ENCODE results near the gene PTBP1.

The PTBP1 gene

DNA sequence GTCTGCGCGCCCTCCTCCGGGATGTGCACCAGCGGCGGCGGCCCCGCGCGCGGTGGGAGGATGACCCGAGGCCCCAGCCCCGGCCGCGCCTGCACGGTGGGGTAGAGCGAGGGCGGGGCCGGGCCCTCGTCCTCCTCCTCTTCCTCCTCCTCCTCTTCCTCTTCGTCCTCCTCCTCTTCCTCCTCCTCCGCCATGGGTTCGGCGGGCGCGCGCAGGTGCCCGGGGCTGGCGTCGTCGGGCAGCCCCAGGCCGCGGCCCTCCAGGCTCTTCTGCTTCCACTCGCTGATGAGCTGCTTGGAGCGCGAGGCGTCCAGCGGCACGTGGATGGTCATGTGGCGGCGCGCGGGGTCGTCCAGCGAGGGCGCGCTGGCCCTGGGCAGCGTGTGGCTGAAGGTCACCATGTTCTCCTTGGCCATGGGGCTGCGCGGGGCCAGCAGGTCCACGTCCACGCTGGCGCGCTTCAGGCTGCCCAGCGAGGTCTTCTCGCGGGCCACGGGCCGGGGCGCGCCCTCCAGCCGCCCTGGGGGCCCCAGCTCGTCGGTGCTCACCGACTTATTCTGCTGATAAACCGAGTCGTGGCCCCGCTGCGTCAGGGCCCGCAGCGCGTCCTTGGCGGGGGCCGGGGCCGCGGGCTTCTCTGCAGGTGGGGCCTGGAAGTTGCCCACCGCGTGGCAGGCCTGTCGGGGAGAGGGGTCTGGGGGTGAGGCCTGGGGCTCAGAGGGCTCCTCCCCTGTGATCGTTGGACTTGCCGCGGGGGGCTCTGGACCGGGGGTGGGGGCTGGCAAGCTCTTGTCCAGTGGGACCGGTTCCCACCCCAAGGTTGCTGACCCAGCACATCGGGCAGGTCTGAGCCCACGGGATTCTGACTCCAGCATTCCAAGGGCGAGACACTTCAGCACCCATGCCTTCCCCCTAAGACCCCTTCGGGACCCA, 16.2 kb downstream of the PTBP1 start:
- Histone ChIP-seq H3K4me2 (ENCODE audit: insufficient read depth, low read length, poor library complexity, severe bottlenecking) (no peak overlapping the region), H3K9ac (ENCODE audit: low read depth, low read length, poor library complexity) (no peak overlapping the region), H3K14ac (ENCODE audit: low read length) (no peak overlapping the region), H3K36me3 (replicated peaks in 1 of 2; ENCODE audit: control insufficient read depth in 2 of 2, insufficient read depth in 2 of 2, low read length in 2 of 2) (peaks cover 53 to 72% of the 10 kb centered on the region in 2 donors), H2BK15ac (ENCODE audit: low read length) (no peak overlapping the region), H4K8ac (ENCODE audit: low read depth, low read length) (no peak overlapping the region), H2AK5ac (ENCODE audit: low read depth, low read length) (no peak overlapping the region), H2BK12ac (ENCODE audit: low read length) (peak overlapping the region; percentile 58), H3K27ac (replicated peaks; ENCODE audit: low read length) (no peak overlapping the region), H3K23ac (ENCODE audit: low read depth, low read length, poor library complexity) (peak overlapping the region; percentile 73), H3K27me3 (ENCODE audit: control insufficient read depth in 3 of 3, insufficient read depth in 3 of 3, low read depth in 1 of 3, low read length in 3 of 3) (no peaks in the 10 kb centered on the region), H3K79me1 (ENCODE audit: low read depth, low read length) (peaks cover 30% of the 10 kb centered on the region), H3K18ac (ENCODE audit: low read length) (peak overlapping the region; percentile 17), H3K4me3 (ENCODE audit: low read length in 2 of 2) (no peak overlapping the region), H3K4ac (ENCODE audit: low read length) (no peak overlapping the region), H3K9me3 (replicated peaks in 1 of 2; ENCODE audit: control insufficient read depth in 2 of 2, insufficient read depth in 1 of 2, low read depth in 1 of 2, low read length in 2 of 2) (peaks cover 0 to 3% of the 10 kb centered on the region in 2 donors), H4K91ac (ENCODE audit: low read depth, low read length, poor library complexity) (no peak overlapping the region), H2AFZ (ENCODE audit: low read length) (no peak overlapping the region), H3K4me1 (ENCODE audit: control insufficient read depth in 2 of 2, insufficient read depth in 1 of 2, low read depth in 1 of 2, low read length in 2 of 2) (no peaks in the 10 kb centered on the region), H2BK120ac (ENCODE audit: low read depth, low read length) (no peak overlapping the region), H2BK5ac (ENCODE audit: low read length) (no peak overlapping the region)
- no CpG with 5 or more reads among the region's 87 CpGs for WGBS, 2 donors (ENCODE audit: extremely low coverage in 2 of 2, insufficient read length in 2 of 2, insufficient replicate concordance in 1 of 2)
- no peak for DNase-seq (ENCODE audit: low spot score)

DNA sequence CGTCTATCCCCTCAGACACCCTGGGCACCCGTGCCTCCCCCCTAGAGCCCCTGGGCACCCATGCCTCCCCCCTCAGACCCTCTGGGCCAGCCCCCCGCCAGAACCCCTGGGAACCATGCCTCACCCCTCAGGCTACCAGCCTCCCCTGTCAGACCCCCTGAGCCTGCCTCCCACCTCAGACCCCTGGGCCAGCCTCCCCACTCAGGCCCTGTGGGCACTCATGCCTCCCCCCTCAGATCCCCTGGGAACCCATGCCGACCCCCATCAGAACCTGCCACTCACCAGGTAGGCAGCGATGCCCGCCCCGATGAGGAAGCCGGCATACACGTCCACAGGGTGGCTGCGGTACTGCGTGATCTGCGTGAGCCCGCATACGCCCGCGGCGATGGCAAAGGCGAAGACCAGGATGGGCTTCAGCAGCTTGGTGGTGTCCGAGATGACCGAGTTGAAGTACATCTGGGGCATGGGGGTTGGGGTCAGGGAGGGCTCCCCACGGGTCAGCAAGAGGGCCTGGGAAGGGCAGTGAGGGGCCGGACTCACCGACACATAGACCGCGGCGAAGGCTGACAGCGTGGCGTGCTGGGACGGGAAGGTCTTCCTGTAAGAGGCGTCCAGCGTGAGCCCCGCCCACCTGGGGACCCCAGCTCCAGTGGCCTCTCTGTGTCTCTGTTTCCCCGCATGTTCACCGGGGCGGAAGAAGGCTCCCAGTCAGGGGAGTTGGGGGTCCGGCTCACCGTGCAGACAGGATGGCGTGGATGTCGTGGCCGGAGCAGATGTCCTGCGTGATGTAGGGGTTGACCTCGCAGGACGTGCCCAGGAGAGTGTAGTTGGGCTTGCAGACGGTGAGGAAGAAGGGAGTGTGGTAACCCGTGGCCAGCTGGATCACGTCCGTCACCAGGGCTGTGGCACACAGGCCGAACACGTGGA, 17.2 kb downstream of the PTBP1 start:
- no peaks in the 10 kb centered on the region for H3K27me3 ChIP-seq (ENCODE audit: control insufficient read depth in 3 of 3, insufficient read depth in 3 of 3, low read depth in 1 of 3, low read length in 3 of 3)
- peak overlapping the region; percentile 18 for H3K4me2 ChIP-seq (ENCODE audit: insufficient read depth, low read length, poor library complexity, severe bottlenecking)
- WGBS, 2 donors (ENCODE audit: extremely low coverage in 2 of 2, insufficient read length in 2 of 2, insufficient replicate concordance in 1 of 2) = no CpG with 5 or more reads among the region's 49 CpGs
- no peak overlapping the region for H4K8ac ChIP-seq (ENCODE audit: low read depth, low read length)
- H2BK12ac ChIP-seq (ENCODE audit: low read length) = no peak overlapping the region
- no peak for DNase-seq (ENCODE audit: low spot score)
- no peak overlapping the region for H3K27ac ChIP-seq (replicated peaks; ENCODE audit: low read length)
- peak overlapping the region; percentile 68 for H2AK5ac ChIP-seq (ENCODE audit: low read depth, low read length)
- no peak overlapping the region for H2AFZ ChIP-seq (ENCODE audit: low read length)
- peak overlapping the region in 1 of 2 donors; percentile 50 for H3K4me3 ChIP-seq (ENCODE audit: low read length in 2 of 2)
- peaks cover 29% of the 10 kb centered on the region for H3K79me1 ChIP-seq (ENCODE audit: low read depth, low read length)
- no peak overlapping the region for H2BK5ac ChIP-seq (ENCODE audit: low read length)
- H3K9ac ChIP-seq (ENCODE audit: low read depth, low read length, poor library complexity) = peak overlapping the region; percentile 81
- H3K9me3 ChIP-seq (replicated peaks in 1 of 2; ENCODE audit: control insufficient read depth in 2 of 2, insufficient read depth in 1 of 2, low read depth in 1 of 2, low read length in 2 of 2) = peaks cover 0 to 3% of the 10 kb centered on the region in 2 donors
- H3K23ac ChIP-seq (ENCODE audit: low read depth, low read length, poor library complexity) = peak overlapping the region; percentile 55
- H2BK15ac ChIP-seq (ENCODE audit: low read length) = no peak overlapping the region
- H2BK120ac ChIP-seq (ENCODE audit: low read depth, low read length) = peak overlapping the region; percentile 61
- peaks cover 46 to 63% of the 10 kb centered on the region in 2 donors for H3K36me3 ChIP-seq (replicated peaks in 1 of 2; ENCODE audit: control insufficient read depth in 2 of 2, insufficient read depth in 2 of 2, low read length in 2 of 2)
- H3K14ac ChIP-seq (ENCODE audit: low read length) = no peak overlapping the region
- H3K4me1 ChIP-seq (ENCODE audit: control insufficient read depth in 2 of 2, insufficient read depth in 1 of 2, low read depth in 1 of 2, low read length in 2 of 2) = no peaks in the 10 kb centered on the region
- H4K91ac ChIP-seq (ENCODE audit: low read depth, low read length, poor library complexity) = no peak overlapping the region
- H3K4ac ChIP-seq (ENCODE audit: low read length) = peak overlapping the region; percentile 10
- peak overlapping the region; percentile 8 for H3K18ac ChIP-seq (ENCODE audit: low read length)

DNA sequence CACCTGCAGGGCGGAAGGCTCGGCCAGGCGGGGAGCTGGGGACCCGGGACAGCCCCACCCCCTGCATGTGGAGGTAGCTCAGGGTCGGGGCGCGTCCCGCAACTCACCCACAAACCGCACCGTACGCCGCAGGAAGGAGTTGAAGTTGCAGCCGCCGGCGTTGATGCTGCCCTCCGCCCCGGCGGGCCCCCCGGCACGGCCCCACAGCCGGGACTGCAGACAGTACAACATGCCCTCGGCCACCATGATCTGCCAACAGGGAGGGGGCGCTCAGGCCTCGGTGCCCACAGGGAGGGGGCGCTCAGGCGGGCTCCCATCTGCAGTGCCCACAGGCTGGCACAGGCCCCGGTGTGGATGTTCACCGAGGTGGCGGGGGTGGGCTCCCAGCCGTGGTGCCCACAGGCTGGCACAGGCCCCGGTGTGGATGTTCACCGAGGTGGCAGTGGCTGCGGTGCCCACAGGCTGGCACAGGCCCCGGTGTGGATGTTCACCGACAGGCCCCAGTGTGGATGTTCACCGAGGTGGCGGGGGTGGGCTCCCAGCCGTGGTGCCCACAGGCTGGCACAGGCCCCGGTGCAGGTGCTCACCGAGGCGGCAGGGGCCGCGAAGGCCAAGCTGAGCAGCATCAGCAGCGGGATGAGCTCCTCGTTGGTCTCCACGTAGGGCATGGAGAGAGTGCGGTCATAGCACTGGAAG, 18.0 kb downstream of the PTBP1 start:
- H3K36me3 ChIP-seq (replicated peaks in 1 of 2; ENCODE audit: control insufficient read depth in 2 of 2, insufficient read depth in 2 of 2, low read length in 2 of 2) = peaks cover 39 to 55% of the 10 kb centered on the region in 2 donors
- peak overlapping the region; percentile 61 for H2BK120ac ChIP-seq (ENCODE audit: low read depth, low read length)
- no CpG with 5 or more reads among the region's 47 CpGs for WGBS, 2 donors (ENCODE audit: extremely low coverage in 2 of 2, insufficient read length in 2 of 2, insufficient replicate concordance in 1 of 2)
- peaks cover 28% of the 10 kb centered on the region for H3K79me1 ChIP-seq (ENCODE audit: low read depth, low read length)
- peak overlapping the region; percentile 8 for H3K18ac ChIP-seq (ENCODE audit: low read length)
- H4K91ac ChIP-seq (ENCODE audit: low read depth, low read length, poor library complexity) = no peak overlapping the region
- no peak overlapping the region for H2BK5ac ChIP-seq (ENCODE audit: low read length)
- DNase-seq (ENCODE audit: low spot score) = no peak
- H3K9me3 ChIP-seq (replicated peaks in 1 of 2; ENCODE audit: control insufficient read depth in 2 of 2, insufficient read depth in 1 of 2, low read depth in 1 of 2, low read length in 2 of 2) = peaks cover 0 to 3% of the 10 kb centered on the region in 2 donors
- no peak overlapping the region for H2BK12ac ChIP-seq (ENCODE audit: low read length)
- H3K4me1 ChIP-seq (ENCODE audit: control insufficient read depth in 2 of 2, insufficient read depth in 1 of 2, low read depth in 1 of 2, low read length in 2 of 2) = no peaks in the 10 kb centered on the region
- H3K4me3 ChIP-seq (ENCODE audit: low read length in 2 of 2) = no peak overlapping the region
- no peaks in the 10 kb centered on the region for H3K27me3 ChIP-seq (ENCODE audit: control insufficient read depth in 3 of 3, insufficient read depth in 3 of 3, low read depth in 1 of 3, low read length in 3 of 3)
- H3K23ac ChIP-seq (ENCODE audit: low read depth, low read length, poor library complexity) = peak overlapping the region; percentile 89
- no peak overlapping the region for H2BK15ac ChIP-seq (ENCODE audit: low read length)
- no peak overlapping the region for H4K8ac ChIP-seq (ENCODE audit: low read depth, low read length)
- no peak overlapping the region for H2AFZ ChIP-seq (ENCODE audit: low read length)
- H3K9ac ChIP-seq (ENCODE audit: low read depth, low read length, poor library complexity) = peak overlapping the region; percentile 81
- peak overlapping the region; percentile 68 for H2AK5ac ChIP-seq (ENCODE audit: low read depth, low read length)
- H3K4ac ChIP-seq (ENCODE audit: low read length) = no peak overlapping the region
- H3K14ac ChIP-seq (ENCODE audit: low read length) = no peak overlapping the region
- no peak overlapping the region for H3K4me2 ChIP-seq (ENCODE audit: insufficient read depth, low read length, poor library complexity, severe bottlenecking)
- no peak overlapping the region for H3K27ac ChIP-seq (replicated peaks; ENCODE audit: low read length)
